Astrocyte (in vitro differentiated cells and primary cell): ENCODE measurements around the gene ARID2.

ENCODE experiments used
- CTCF ChIP-seq: IDR thresholded peaks from 2 replicates; pipeline ENCODE4 v1.5.1; 2011; ENCODE audit warnings: low read depth, mild to moderate bottlenecking, inconsistent platforms, low read length, moderate library complexity; ENCODE audit not compliant: insufficient read depth
- EZH2 ChIP-seq: IDR thresholded peaks from 2 replicates; pipeline ENCODE4 v1.6.1; 2012; ENCODE audit warnings: mild to moderate bottlenecking, low read length, inconsistent platforms; ENCODE audit not compliant: insufficient read depth

DNA sequence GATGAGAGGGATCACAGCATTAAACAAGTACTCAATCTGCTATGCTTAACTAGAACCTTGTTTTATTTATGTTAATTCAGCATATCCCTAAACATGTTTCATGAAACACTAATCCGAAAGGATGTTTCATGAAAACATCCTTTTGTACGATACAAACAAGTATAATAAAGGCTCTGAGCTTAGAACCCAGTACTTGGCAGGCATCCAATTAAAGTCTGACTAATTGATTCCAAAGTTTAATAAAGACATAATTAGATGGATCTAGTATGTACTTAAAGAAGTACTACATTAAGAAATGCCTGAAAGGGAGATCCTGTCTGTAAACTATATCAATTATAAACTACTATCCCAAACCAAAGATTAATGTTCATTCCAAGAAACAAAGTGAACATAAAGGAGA, 209.1 kb downstream of the ARID2 start:
- no peak for TF ChIP-seq EZH2
- no peak for TF ChIP-seq CTCF
